Cerebellar cortex (tissue), 1 donor: ENCODE results near the gene ZNF180.
"Not testable (repeated sequence)": the region's sequence is repeated elsewhere in the genome, so short reads cannot be mapped to it uniquely, and the experiment has no call there.

Source experiments
- DNase-seq: peaks from one replicate; pipeline ENCODE4 v3.0.0-alpha.2; 2015; ENCODE audit warnings: low spot score

Gene ZNF180

DNA sequence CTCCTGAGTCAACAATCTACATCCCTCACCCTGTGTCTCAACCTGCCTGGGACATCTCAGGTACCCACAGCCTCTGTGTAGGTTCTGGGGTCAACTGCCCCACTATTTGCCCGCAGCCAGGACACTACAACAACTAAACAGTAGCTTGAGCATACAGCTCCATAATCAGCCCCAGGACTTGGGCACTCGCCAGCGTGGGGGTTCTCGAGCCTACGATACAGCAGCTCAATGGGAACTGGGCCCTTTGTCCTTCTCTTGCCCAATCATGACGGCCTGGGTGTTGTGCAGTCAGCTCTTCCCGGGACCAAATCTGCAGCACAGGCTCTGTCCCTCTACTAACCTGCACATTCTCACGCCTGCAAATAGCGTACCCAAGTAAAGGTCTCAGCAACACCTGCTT lies 1.3 kb downstream of the ZNF180 start:
- DNase-seq = no peak

DNA sequence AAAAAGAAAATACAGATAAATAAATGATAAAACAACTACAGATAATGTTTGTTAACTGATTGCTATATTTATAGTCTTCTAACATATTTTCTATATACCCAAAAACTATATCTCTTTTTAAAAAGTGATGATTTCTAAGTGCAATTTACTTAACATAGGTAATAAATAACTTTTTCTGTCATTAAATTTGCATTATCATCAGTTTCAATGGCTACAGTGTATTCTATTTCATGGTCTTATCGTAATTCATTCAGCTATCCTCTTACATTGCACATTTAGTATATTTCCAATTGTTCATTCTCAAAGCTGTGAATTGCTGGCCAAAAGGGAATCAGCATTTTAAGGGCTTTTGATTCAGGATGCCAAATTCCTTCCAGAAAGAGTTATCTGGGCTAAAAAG lies 3.6 kb downstream of the ZNF180 start:
- no peak for DNase-seq

DNA sequence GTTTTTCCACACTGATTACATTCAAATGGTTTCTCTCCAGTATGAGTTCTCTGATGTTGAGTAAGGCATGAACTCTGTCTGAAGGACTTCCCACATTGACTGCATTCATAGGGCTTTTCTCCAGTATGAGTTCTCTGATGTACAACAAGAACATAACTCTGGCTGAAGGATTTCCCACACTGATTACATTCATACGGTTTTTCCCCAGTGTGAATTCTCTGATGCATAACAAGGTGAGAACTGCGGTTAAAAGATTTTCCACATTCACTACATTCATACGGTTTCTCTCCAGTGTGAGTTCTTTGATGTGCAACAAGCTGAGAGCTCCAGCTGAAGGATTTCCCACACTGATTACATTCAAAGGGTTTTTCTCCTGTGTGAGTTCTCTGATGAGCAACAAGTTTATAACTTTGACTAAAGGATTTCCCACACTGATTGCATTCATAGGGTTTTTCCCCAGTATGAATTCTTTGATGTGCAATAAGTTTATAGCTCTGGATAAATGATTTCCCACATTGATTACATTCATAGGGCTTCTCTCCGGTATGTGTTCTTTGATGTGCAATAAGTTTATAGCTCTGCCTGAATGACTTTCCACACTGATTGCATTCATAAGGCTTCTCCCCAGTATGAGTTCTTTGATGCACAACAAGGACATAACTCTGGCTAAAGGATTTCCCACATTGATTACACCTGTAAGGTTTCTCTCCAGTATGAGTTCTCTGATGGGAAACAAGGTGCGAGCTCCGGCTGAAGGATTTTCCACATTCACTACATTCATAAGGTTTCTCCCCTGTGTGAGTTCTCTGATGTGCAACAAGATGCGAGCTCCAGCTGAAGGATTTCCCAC lies 23.5 kb downstream of the ZNF180 start:
- DNase-seq = peak; percentile 14

DNA sequence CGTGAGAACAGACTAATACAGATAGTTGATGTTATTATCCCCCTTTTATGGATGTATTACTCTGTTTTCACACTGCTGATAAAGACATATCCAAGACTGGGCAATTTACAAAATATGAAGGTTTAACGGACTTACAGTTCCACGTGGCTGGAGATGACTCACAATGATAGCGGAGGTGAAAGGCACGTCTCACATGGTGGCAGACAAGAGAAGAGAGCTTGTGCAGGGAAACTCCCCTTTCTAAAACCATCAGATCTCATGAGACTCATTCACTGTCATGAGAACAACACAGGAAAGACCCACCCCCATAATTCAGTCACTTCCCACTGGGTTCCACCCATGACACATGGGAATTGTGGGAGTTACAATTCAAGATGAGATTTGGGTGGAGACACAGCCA lies 31.6 kb downstream of the ZNF180 start:
- not testable (repeated sequence) for DNase-seq

DNA sequence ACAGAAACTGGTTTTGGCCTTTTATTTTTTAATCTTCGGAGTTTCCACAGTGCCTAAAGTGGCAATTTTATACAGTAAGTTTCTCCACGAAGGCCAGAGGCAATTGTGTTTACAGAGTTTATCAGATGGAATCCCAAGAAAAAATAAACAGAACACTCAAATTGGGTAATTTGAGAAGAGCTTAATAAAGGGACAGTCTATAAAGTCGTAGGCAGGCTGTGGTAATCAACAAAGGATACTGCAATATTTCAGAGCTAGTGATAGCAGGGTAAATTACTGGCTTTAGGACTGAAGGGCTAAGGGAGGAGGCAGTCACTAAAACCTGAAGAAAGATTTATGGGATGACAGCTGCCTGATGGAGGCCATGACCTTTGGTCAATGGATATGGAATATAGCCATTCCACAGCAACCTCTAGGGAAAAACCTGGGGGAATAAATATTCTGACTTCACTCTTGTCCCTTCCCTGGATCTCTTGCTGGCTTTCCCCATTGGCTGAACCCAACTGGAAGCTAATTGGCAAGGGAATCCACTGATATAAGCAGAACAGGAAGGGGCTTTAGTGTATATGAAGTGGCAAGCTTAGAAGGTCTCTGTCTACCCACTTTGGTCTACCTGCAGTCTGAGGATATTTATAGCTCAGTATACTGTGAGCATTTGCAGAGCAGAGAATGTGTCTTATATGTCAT lies 37.6 kb downstream of the ZNF180 start:
- DNase-seq = not testable (repeated sequence)

DNA sequence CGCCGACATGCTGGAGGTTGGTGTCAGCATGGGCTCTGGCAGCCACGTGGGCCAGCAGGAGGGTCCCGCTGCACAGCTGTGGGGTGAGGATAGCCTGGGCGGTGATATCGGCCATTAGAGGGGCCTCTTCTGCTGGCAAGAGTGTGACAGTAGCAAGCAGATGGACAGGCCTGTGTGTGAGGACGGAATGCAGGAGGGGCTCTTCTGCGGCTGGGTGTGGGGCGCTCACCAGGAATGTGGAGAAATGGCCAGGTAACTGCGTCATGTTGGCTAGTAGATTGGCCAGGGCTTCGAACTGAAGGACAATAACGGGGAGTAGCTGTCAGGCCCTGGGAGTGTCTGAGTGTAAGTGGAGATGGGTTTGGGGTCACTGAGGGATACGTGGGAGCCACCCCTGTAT lies 44.3 kb downstream of the ZNF180 start:
- not testable (repeated sequence) for DNase-seq

DNA sequence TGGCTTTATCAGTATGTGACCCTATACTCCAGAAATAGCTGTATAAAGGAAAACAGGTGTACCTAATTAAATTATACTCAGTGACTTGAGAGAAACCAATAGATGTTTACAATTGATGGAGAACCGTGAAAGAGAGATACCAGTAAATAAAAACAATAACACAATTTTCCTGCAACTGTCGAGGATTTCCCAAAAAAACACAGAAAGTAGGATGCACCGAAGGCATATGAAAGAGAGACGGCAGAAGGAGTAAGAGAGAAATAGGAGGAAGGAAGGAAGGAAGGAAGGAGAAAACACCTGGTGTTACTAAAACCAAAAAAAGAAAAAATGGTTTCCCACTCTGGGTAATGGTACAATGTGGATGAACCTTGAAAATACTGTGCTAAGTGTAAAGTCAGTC lies 45.2 kb downstream of the ZNF180 start:
- DNase-seq = no peak

DNA sequence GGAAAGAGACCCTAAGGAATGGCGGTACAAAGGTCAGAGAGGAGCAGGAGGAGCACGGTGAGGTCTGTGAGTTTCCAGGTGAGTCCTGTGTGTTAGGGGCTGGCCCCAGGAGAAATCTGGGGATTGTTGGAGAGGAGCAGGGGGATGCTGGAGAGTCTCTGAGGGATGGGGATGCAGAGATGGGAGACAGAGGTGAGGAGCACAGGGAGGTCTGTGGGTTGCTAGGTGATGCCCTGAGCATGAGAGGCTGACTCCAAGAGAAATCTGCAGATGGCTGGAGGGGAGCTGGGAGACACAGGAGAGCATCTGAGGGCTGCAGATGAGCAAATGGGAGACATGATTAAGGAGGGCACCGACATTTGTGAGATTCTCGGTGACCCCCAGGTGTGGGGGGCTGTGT lies 48.0 kb downstream of the ZNF180 start:
- DNase-seq = no peak

DNA sequence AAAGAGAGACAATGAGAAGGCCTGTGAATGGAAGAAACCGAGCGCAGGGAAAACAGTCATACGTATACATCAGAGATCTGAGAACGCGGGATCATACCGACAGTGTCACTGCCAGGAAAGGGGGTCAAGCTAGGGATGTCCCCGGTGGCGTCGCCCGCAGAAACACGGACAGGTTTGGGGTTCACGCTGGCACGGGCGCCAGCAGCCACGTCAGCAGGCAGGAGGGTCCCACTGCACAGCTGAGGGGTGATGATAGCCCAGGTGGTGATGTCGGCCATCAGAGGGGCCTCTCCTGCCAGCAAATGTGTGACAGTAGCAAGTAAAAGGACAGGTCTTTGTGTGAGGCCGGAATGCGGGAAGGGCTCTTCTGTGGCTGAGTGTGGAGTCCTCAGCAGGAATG lies 48.6 kb downstream of the ZNF180 start:
- DNase-seq = no peak

DNA sequence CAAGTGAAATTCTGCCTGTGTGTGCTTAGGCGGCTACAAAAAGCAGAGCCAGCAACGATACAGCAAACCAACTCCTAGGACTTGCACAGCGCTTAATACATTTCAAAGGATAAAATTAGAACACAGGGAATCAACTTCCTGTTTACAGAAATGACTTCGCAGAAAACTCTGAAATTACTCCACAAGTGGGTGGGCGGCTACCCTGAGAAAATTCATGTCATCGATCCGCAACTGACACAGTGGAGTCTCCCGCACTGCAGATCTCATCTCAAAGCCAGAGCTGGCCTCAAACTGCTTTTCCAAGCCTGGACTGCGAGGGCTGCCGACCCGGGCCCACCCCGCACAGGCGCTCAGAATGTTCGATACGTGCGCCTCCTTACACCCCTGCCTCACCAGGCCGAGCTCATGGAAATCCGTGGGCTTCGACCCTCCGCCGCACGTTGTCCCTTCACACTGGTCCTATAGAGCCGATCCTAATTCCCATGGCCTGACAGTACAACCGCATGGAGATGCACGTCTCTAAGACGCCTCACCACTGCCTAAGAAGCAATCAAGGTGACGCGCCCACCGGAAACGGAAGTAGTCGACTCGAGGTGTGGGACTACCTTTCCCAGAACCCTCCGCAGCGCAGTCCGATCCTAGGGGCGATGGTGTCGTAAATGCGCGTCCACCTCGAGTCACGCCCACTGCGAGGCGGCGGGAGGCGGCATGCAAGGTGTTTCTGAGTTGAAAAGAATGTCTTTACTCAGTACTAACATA lies 52.2 kb downstream of the ZNF180 start, which contains the start of gene ZNF229:
Gene ZNF229, minus strand, starts transcription at position 557 of the 759 bp plus-strand sequence. CDS start 5,625 bp downstream, outside the sequence.
- peak; percentile 90 for DNase-seq

DNA sequence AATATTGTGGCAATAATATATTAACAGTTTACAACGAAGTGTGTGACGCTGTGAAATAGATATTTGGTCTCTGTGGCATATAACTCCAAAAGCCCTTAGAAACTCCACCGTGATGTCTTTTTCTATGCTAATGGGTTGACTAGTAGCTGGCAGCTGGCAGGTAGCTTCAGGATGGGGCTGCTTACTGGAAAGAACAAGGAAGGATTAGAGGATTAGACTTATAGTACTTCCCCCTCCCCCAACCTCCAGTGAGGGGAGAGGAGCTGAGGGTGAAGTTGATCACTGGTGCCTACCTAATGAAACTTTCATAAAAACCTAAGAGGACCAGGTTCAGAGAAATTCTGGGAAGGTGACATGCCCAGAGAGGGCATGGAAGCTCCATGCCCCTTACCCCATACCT lies 61.9 kb downstream of the ZNF180 start:
- DNase-seq = no peak

DNA sequence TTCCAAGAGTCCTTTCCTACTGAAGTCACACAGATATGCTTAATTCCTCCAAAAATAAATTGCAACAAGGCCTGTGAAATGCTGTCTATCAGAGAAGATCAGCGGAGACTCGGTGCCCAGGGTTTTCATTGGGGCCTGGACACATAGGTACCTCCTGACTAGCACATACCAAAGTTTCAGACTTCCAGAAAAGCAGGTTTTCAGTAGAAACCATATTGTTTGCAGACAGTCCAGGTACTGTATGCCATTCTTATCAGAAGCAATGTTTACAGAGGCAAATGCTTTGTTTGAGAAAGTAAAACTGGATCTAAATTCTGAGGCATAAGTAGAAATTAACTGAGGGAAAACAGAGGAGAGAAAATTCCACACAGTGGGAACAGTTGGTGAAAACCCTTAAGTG lies 64.9 kb downstream of the ZNF180 start:
- DNase-seq = no peak

DNA sequence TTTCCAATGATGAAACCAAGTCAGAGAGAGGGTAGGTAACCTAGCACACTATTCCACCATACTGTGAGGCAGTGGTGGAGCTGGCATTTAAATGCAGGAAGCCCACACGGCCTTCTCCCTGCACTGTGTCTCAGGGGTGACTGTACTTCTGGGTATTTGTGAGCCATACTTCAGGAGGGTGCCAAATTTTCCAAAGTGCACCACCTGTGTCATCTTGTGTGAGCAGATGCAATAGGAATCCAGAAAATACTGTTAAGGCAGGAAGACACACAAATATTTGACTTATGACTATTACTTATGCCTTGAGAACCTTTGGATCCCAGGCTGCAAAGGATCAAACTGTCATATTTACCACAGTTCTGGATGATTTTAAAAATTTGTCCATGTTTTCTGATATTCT lies 69.4 kb downstream of the ZNF180 start:
- DNase-seq = no peak
